Epithelial cell of esophagus (primary cell): Measurements from ENCODE around the gene USP34.
A peak's percentile ranks its signal among the peaks of the same experiment; 100 is the strongest.
"Not testable (repeated sequence)": the region's sequence is repeated elsewhere in the genome, so short reads cannot be mapped to it uniquely, and the experiment has no call there.

ENCODE experiments used
- DNase-seq: peaks from one replicate; pipeline ENCODE4 v3.0.0; 2010; ENCODE audit warnings: low read depth
- H3K4me3 ChIP-seq: 2 replicates; pipeline ENCODE4 v1.5.1; 2011; ENCODE audit warnings: mild to moderate bottlenecking, low read length, control low read depth
- CTCF ChIP-seq: IDR thresholded peaks from 2 replicates; pipeline ENCODE4 v1.5.1; 2011; ENCODE audit warnings: low read depth, mild to moderate bottlenecking, low read length, control low read depth, inconsistent platforms; ENCODE audit not compliant: insufficient read depth; ENCODE audit errors: missing control alignments

USP34 gene

GRCh38 chr2:61493523-61493942, 22.6 kb upstream of the USP34 start:
- TF ChIP-seq CTCF: no peak
- H3K4me3 ChIP-seq: no peak overlapping the region
- no peak for DNase-seq

DNA sequence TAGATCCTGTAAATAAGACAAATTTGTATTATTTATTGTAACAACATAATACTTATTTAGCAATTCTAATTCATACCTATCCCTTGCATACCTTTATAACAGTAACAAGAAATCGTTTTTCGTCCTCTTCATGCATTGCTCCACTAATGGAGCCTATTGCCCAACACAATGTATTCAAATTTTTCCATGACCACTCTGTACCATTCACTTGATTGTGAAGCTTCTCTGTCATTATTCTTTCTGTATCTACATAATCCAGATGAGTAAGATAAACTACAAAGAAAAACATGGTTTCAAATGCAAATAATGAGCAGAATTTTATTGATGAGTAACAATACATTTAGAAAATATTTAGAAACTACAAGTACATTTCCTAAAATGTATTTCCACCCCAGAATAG, 21.6 kb upstream of the USP34 start:
- DNase-seq: no peak
- H3K4me3 ChIP-seq: no peak overlapping the region
- no peak for TF ChIP-seq CTCF

- no peak for DNase-seq
- no peak overlapping the region for H3K4me3 ChIP-seq
- no peak for TF ChIP-seq CTCF
These were observed 14.4 kb upstream of the USP34 start for GRCh38 chr2:61485281-61485680.

DNA sequence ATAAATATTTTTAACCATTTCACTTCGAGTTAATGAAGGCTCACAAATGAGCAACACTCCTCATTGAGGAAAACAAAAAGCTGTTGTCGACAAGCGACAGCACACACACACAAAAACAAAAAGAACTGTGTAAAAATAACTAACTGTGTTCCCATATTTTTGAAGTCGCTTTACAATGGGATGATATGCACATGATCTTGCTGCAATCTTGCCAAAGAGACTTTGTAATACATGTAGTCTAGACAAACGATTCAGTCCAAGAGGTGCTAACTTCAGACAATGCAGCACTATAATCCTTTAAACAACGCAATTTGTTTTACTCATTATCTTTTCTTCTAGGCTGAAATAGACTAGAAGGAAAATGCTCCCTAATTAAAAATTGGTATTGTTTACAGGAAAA, 7.2 kb upstream of the USP34 start:
- TF ChIP-seq CTCF: no peak
- no peak for DNase-seq
- no peak overlapping the region for H3K4me3 ChIP-seq

GRCh38 chr2:61476929-61477589, 6.2 kb upstream of the USP34 start:
- DNase-seq, H3K4me3 ChIP-seq: not testable (repeated sequence)

DNA sequence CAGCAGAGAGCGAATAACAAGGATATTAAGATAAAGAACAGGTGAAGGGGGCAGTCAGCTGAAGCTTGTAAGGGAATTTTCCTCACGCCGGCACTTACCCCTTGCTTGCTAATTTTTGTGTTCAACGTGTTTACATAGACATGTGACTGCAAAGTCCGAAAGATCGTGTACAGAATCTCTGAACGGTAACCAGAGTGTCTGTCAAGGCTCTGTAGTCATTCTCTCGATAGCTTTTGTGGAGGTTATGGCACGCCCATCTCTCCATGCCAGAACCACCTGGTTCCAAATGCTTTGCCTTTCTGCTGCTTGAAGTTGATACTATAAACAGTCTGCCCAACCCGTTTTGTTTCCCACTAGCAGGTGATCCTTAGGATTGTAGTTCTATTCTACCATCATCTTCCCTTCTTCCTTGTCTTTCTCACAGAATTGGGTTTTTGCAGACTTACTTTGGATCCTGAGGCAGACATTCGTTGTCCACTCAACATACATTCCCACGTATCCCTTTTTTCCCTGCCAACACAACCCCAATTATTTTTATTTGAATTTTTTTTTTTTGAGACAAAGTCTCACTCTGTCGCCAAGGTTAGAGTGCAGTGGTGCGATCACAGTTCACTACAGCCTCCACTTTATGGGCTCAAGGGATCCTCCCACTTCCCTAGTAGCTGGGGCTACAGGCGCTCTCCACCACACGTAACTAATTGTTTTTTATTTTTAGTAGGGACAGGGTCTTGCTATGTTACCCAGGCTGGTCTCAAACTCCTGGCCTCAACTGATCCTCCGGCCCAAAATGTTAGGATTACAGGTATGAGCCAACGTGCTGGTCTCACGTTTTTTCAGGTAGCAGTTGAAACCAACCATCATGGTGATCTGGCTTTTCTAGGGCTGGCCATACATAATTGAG, 1.3 kb upstream of the USP34 start:
- peak overlapping the region; percentile 84 for H3K4me3 ChIP-seq
- peak; percentile 53 for DNase-seq
- TF ChIP-seq CTCF: no peak

GRCh38 chr2:61470122-61470951, 550 bp downstream of the USP34 start:
- H3K4me3 ChIP-seq: peak overlapping the region; percentile 84
- DNase-seq: peak; percentile 85
- no peak for TF ChIP-seq CTCF
